Measurements from ENCODE around the gene HEXD.

Gene HEXD

DNA sequence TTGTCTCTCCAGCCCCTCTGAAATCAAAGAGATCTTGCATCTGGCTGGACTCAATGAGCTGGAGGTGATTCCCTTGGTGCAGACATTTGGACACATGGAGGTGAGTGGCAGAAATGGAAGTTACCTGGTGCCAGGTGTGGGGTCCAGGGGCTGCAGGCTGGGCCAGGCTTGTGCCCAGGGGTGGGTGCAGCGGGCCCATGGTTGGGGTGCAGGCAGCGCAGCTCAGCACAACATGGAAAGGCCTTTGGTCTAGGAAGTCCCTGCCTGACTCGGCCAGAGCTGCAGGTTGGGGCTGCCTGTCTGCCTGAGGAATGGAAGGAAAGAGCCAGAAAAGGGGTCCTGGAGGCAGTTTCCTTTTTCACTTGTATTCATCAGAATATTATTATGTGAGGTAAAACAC lies 10.4 kb downstream of the HEXD start:
- ChIA-PET CTCF (no interaction called here), POLR2A (no interaction called here)
- no peak for DNase-seq (ENCODE audit: extremely low spot score)
- TF ChIP-seq SUZ12 (IDR thresholded peaks at IDR 0.05) (no peak), SP1 (IDR thresholded peaks at IDR 0.05) (no peak), LEF1 (IDR thresholded peaks at IDR 0.05; ENCODE audit: borderline replicate concordance) (no peak), BHLHE40 (IDR thresholded peaks at IDR 0.05; ENCODE audit: borderline replicate concordance) (no peak), FOXK2 (IDR thresholded peaks at IDR 0.05) (no peak), TARDBP (IDR thresholded peaks at IDR 0.05) (no peak), ARNT (IDR thresholded peaks at IDR 0.05) (no peak), L3MBTL2 (conservative IDR thresholded peaks at IDR 0.05) (no peak), ZNF384 (IDR thresholded peaks at IDR 0.05) (no peak), FOXA1 (IDR thresholded peaks at IDR 0.05) (no peak), NFRKB (IDR thresholded peaks at IDR 0.05) (no peak), FOXM1 (IDR thresholded peaks at IDR 0.05; ENCODE audit: borderline replicate concordance) (no peak)
- TF ChIP-seq, protein P1, sequence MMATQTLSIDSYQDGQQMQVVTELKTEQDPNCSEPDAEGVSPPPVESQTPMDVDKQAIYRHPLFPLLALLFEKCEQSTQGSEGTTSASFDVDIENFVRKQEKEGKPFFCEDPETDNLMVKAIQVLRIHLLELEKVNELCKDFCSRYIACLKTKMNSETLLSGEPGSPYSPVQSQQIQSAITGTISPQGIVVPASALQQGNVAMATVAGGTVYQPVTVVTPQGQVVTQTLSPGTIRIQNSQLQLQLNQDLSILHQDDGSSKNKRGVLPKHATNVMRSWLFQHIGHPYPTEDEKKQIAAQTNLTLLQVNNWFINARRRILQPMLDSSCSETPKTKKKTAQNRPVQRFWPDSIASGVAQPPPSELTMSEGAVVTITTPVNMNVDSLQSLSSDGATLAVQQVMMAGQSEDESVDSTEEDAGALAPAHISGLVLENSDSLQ (IDR thresholded peaks at IDR 0.05): no peak

DNA sequence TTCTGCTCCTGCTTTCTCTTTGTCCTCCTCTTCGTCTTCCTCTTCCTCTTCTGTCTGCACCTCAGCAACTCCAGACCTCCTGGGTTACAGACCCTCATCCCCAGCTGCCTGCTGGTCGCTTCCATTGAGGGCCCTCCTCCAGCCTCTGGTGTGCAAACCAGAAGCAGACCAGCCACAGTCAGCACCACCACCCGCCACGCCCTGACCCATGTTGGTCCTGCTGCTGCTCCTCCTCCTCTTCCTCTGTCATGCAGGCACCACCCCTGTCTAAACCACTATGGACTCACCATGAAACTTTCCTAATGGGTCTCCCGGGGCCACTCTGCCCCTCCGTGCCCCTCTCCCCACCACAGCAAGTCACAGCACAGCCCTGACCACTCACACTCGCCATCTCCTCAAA lies 11.7 kb downstream of the HEXD start:
- no peak for DNase-seq (ENCODE audit: extremely low spot score)
- ChIA-PET POLR2A (no interaction called here), CTCF (no interaction called here)
- no peak for TF ChIP-seq SUZ12 (IDR thresholded peaks at IDR 0.05)

DNA sequence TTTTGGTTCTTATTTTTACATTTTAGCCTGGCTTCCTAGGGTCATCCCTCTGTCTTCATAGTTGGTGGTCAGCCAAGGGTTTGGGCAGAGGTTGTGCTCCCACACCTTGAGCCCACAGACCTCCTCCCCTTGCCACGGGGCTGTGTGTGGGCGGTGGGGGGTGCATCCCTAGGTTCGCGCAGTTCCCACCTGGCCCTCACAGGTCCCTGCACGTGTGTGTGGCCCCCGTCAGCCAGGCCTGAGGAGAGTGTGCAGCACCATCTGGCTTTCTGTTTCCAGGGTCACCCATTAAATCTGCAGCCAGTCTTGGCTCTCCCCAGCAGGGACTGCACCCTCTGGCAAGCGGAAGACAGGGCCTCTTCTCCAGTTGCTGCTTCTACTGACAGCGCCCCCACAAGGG lies 13.9 kb downstream of the HEXD start:
- ChIA-PET POLR2A (no interaction called here), CTCF (no interaction called here)
- TF ChIP-seq L3MBTL2 (conservative IDR thresholded peaks at IDR 0.05): no peak
- TF ChIP-seq CTBP1 (IDR thresholded peaks at IDR 0.05; ENCODE audit: borderline replicate concordance): no peak
- TF ChIP-seq ZNF384 (IDR thresholded peaks at IDR 0.05): no peak
- TF ChIP-seq ARNT (IDR thresholded peaks at IDR 0.05): no peak
- no peak for TF ChIP-seq HDGF (IDR thresholded peaks at IDR 0.05; ENCODE audit: borderline replicate concordance)
- no peak for TF ChIP-seq NFRKB (IDR thresholded peaks at IDR 0.05)
- TF ChIP-seq LEF1 (IDR thresholded peaks at IDR 0.05; ENCODE audit: borderline replicate concordance): no peak
- TF ChIP-seq FOXA1 (IDR thresholded peaks at IDR 0.05): no peak
- no peak for TF ChIP-seq TARDBP (IDR thresholded peaks at IDR 0.05)
- TF ChIP-seq BHLHE40 (IDR thresholded peaks at IDR 0.05; ENCODE audit: borderline replicate concordance): no peak
- TF ChIP-seq FOXK2 (IDR thresholded peaks at IDR 0.05): no peak
- TF ChIP-seq, protein P1 (IDR thresholded peaks at IDR 0.05): no peak
- TF ChIP-seq SUZ12 (IDR thresholded peaks at IDR 0.05): no peak
- no peak for TF ChIP-seq ELF4 (IDR thresholded peaks at IDR 0.05)
- no peak for TF ChIP-seq SP1 (IDR thresholded peaks at IDR 0.05)
- no peak for TF ChIP-seq FOXM1 (IDR thresholded peaks at IDR 0.05; ENCODE audit: borderline replicate concordance)
- DNase-seq (ENCODE audit: extremely low spot score): no peak

DNA sequence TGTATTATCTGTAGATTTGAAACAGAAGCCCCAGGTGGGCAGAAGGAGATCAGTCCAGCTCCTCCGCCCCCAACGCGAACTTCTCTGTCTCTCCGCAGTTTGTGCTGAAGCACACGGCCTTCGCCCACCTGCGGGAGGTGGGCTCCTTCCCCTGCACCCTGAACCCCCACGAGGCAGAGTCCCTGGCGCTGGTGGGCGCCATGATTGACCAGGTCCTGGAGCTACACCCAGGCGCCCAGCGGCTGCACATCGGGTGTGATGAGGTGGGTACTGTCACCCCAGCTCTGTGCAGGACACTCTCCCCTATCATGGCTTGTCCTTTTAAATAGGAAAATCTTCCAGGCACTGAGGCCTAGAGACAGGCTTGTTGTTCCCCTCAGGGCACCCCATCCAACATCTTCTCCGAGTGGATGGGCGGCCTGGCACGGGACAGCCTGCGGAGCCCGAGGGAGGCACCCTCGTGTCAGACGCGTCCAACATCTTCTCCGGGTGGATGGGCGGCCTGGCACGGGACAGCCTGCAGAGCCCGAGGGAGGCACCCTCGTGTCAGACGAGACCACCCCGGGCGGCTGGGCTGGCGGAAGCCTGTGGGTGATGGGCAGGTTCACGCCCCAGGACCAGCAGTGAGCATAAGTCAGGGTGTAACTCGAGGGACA lies 15.5 kb downstream of the HEXD start:
- TF ChIP-seq ZNF384 (IDR thresholded peaks at IDR 0.05) (no peak), CTBP1 (IDR thresholded peaks at IDR 0.05; ENCODE audit: borderline replicate concordance) (no peak), SUZ12 (IDR thresholded peaks at IDR 0.05) (no peak), BHLHE40 (IDR thresholded peaks at IDR 0.05; ENCODE audit: borderline replicate concordance) (no peak), NFRKB (IDR thresholded peaks at IDR 0.05) (no peak), FOXA1 (IDR thresholded peaks at IDR 0.05) (no peak), ARNT (IDR thresholded peaks at IDR 0.05) (no peak), L3MBTL2 (conservative IDR thresholded peaks at IDR 0.05) (no peak), ELF4 (IDR thresholded peaks at IDR 0.05) (no peak), LEF1 (IDR thresholded peaks at IDR 0.05; ENCODE audit: borderline replicate concordance) (no peak), FOXK2 (IDR thresholded peaks at IDR 0.05) (no peak)
- TF ChIP-seq, protein P1 (IDR thresholded peaks at IDR 0.05): no peak
- no peak for DNase-seq (ENCODE audit: extremely low spot score)
- CTCF ChIA-PET: no interaction called here
- POLR2A ChIA-PET: interaction anchor here (0.6 kb wide), 1 partner anchor 135 kb away, joined by 3 read pairs; no protein-coding TSS in a partner anchor

DNA sequence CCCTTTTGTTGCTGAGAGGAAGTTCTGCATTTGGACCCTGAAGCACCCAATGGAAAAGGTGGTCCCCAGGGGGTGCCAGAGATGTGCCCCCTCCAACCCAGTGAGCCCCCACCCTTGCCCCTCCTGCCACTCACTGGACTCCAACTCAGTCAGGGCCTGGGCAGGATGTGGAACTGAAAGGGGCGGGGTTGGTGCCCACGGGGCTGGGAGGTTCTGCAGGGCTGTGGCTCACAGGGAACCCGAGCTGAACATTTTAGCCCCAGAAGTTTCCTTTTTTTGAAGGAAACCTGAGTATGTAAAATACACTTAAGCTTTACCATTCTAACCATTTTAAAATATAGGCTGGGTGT lies 16.0 kb downstream of the HEXD start:
- ChIA-PET CTCF (no interaction called here), POLR2A (interaction anchor here (0.6 kb wide), 1 partner anchor 135 kb away, joined by 3 read pairs; no protein-coding TSS in a partner anchor)
- TF ChIP-seq SUZ12 (IDR thresholded peaks at IDR 0.05) (no peak), CTBP1 (IDR thresholded peaks at IDR 0.05; ENCODE audit: borderline replicate concordance) (no peak), FOXM1 (IDR thresholded peaks at IDR 0.05; ENCODE audit: borderline replicate concordance) (no peak), HDGF (IDR thresholded peaks at IDR 0.05; ENCODE audit: borderline replicate concordance) (no peak), ARNT (IDR thresholded peaks at IDR 0.05) (no peak), LEF1 (IDR thresholded peaks at IDR 0.05; ENCODE audit: borderline replicate concordance) (no peak), ZNF384 (IDR thresholded peaks at IDR 0.05) (no peak), ELF4 (IDR thresholded peaks at IDR 0.05) (no peak), FOXK2 (IDR thresholded peaks at IDR 0.05) (no peak), FOXA1 (IDR thresholded peaks at IDR 0.05) (no peak), NFRKB (IDR thresholded peaks at IDR 0.05) (no peak), TARDBP (IDR thresholded peaks at IDR 0.05) (no peak), SP1 (IDR thresholded peaks at IDR 0.05) (no peak), BHLHE40 (IDR thresholded peaks at IDR 0.05; ENCODE audit: borderline replicate concordance) (no peak), L3MBTL2 (conservative IDR thresholded peaks at IDR 0.05) (no peak)
- TF ChIP-seq, protein P1 (IDR thresholded peaks at IDR 0.05): no peak
- no peak for DNase-seq (ENCODE audit: extremely low spot score)

DNA sequence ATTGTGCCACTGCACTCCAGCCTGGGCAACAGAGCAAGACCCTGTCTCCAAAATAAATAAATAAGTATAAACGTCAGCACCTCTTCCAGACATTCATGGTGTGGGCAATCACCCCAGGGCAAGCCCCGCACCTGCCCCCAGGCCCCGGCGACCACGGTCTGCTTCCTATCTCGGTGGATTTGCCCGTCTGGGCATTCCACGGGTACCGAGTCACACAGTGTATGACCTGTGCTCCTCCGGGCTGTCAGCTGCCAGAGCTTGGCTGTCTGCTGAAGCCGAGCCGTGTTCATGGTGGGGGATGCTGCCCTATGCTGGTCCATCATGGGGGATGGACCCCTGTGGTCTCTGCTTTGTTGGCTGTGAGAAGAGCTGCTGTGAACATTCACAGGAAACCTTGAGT lies 17.0 kb downstream of the HEXD start:
- POLR2A ChIA-PET: no interaction called here
- CTCF ChIA-PET: no interaction called here
- DNase-seq (ENCODE audit: extremely low spot score): no peak
- no peak for TF ChIP-seq ELF4 (IDR thresholded peaks at IDR 0.05)
- TF ChIP-seq L3MBTL2 (conservative IDR thresholded peaks at IDR 0.05): no peak
- no peak for TF ChIP-seq ARNT (IDR thresholded peaks at IDR 0.05)
- no peak for TF ChIP-seq SUZ12 (IDR thresholded peaks at IDR 0.05)
- no peak for TF ChIP-seq ZNF384 (IDR thresholded peaks at IDR 0.05)

All from HEK293T (cell line).